IPS-20b (cell line): ENCODE measurements around the gene OR1F1.
"Not testable (repeated sequence)": the region's sequence is repeated elsewhere in the genome, so short reads cannot be mapped to it uniquely, and the experiment has no call there.

ENCODE experiments used
- H3K27ac ChIP-seq: one replicate; pipeline ENCODE4 v1.5.1; 2013; ENCODE audit warnings: low read length
- H3K27me3 ChIP-seq: 2 replicates; pipeline ENCODE4 v1.6.1; 2013; ENCODE audit warnings: mild to moderate bottlenecking, low read length, inconsistent platforms; ENCODE audit not compliant: insufficient read depth
- H3K36me3 ChIP-seq: 2 replicates; pipeline ENCODE4 v1.6.1; 2013; ENCODE audit warnings: low read depth, mild to moderate bottlenecking, inconsistent platforms, low read length, moderate library complexity; ENCODE audit not compliant: insufficient read depth
- H3K4me1 ChIP-seq: 2 replicates; pipeline ENCODE4 v1.6.1; 2013; ENCODE audit warnings: mild to moderate bottlenecking, control low read depth, inconsistent platforms, low read length, moderate library complexity; ENCODE audit not compliant: insufficient read depth
- H3K4me3 ChIP-seq: 2 replicates; pipeline ENCODE4 v1.5.1; 2013; ENCODE audit warnings: mild to moderate bottlenecking, low read length, inconsistent platforms
- H3K9ac ChIP-seq: 2 replicates; pipeline ENCODE4 v1.6.1; 2013; ENCODE audit warnings: low read depth, mild to moderate bottlenecking, inconsistent platforms, low read length, moderate library complexity
- H3K9me3 ChIP-seq: 2 replicates; pipeline ENCODE4 v1.6.1; 2013; ENCODE audit warnings: mild to moderate bottlenecking, low read depth, low read length, inconsistent platforms; ENCODE audit not compliant: insufficient read depth

The OR1F1 gene

DNA sequence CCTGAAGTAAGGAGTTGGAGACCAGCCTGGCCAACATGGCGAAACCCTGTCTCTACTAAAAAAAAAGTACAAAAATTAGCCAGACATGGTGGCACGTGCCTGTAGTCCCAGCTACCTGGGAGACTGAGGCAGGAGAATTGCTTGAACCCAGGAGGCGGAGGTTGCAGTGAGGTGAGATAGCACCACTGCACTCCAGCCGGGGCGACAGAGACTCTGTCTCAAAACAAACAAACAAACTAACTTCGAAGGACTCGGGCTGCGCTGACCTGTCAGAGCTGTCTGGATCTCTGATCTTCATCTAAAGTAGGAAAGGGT is 5.8 kb upstream of the OR1F1 start:
- not testable (repeated sequence) for H3K27ac ChIP-seq, H3K9me3 ChIP-seq, H3K4me1 ChIP-seq, H3K36me3 ChIP-seq, H3K4me3 ChIP-seq, H3K9ac ChIP-seq
- H3K27me3 ChIP-seq = peaks cover 87% of the 10 kb centered on the region

DNA sequence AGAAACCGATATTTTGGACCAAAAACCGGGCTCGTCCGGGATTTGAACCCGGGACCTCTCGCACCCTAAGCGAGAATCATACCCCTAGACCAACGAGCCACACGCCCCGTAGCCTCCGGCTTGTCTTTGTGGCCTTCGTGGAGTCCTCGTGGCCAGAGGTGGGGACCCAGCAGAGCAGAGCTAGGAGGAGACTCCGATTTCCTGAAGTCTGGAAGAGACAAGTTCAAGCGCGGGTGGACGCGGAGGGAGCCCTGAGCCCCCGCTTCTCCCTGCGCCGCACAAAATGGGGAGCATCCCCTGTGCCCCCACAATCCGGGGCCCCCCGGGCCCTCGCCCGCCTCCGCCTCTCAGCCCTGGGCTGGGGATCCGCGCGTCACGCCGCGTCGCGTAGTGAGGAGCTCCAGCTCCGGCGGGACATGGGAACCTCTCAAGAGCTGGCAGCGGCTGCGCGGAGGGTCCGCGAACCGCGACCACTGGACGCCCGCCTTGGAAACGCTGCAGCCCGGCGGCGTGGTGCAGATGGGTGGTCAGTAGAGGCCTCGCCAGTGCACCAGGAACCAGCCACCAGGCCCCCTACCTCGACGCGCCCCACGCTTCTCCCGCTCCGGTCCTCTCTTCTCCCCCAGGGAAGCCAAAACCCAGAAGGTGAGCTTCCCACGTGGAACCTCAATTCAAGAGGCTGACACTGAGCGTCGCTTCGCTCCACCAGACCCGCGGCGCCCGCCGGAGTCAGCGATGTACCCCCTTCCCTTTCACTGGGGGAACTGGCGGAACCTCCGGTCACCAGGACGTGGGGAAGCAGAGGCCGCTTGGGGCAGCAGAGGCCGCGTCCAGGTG is 5.2 kb upstream of the OR1F1 start:
- no peaks in the 10 kb centered on the region for H3K36me3 ChIP-seq
- peaks cover 87% of the 10 kb centered on the region for H3K27me3 ChIP-seq
- H3K9ac ChIP-seq = no peak overlapping the region
- peak overlapping the region; percentile 75 for H3K4me3 ChIP-seq
- no peaks in the 10 kb centered on the region for H3K9me3 ChIP-seq
- H3K4me1 ChIP-seq = no peaks in the 10 kb centered on the region
- H3K27ac ChIP-seq = no peak overlapping the region

DNA sequence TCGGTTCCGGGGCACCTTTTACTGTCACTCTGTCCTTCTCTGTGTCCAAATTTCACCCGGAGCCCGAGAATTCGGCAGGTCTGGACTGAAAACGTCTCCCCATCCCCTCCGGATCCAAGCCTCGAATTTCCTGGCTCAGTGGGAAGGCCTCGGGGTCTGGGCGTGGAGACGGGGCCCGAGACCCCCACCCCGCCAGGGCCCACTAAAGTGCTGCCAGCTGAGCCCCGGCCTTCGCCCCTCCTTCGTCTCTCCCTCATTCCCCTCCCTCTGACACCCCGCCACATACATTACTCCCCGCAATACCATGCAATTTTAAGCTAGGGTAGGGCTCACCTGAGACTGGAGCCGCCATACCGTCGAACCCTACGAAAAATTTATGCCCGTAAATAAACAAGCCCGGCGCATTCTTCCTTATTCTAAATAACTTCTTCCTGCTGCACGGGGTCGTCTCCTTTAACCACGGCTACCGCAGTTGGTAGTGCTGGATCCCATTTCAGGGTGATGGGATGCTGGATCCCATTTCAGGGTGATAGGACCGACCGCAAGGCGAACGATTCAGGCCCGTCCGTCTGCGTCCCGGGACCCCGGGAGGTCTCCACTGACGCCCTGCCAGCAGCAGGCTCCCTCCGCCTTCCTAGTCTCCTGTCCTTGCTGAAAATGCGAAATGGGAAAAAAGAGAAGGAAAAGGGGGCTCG is 4.4 kb upstream of the OR1F1 start:
- peaks cover 87% of the 10 kb centered on the region for H3K27me3 ChIP-seq
- peak overlapping the region; percentile 75 for H3K4me3 ChIP-seq

DNA sequence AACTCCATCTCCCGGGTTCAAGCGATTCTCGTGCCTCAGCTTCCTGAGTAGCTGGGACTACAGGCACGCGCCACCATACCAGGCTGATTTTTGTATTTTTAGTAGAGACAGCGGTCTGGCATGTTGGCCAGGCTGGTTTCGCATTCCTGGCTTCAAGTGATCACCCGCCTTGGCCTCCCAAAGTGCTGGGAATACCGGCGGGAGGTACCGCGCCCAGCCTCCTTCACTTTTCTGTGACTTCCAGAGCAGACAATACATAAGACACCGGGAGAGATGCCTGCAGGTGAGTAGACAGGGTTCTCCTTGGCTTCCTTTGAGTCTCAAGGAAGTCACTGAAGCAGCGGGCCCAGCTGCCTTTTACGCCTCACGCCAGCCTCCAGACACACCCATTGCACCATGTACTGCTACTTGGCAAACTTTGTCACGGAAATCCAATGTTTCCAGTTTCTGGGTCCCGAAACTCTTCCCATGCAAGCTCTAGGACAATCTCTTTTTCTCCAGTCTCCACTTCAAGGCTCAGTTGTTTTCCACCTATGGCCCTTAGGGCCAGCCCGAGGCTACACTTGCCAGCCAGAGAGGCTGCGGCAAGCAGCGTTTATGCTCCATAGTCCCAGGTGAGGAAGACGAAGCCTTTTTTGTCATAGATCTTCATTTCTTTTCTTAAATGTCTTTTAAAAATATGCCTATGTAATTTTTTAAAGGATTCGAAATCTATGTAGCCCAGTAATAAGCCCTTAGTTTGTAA is 886 bp upstream of the OR1F1 start:
- no peaks in the 10 kb centered on the region for H3K36me3 ChIP-seq
- H3K9me3 ChIP-seq = no peaks in the 10 kb centered on the region
- H3K4me3 ChIP-seq = peak overlapping the region; percentile 48
- no peak overlapping the region for H3K9ac ChIP-seq
- H3K27me3 ChIP-seq = peaks cover 90% of the 10 kb centered on the region
- H3K4me1 ChIP-seq = no peaks in the 10 kb centered on the region
- no peak overlapping the region for H3K27ac ChIP-seq

More for the DNA sequence above, 4.4 kb upstream of the OR1F1 start:
- Histone ChIP-seq H3K9ac (no peak overlapping the region), H3K36me3 (no peaks in the 10 kb centered on the region), H3K27ac (no peak overlapping the region), H3K4me1 (no peaks in the 10 kb centered on the region), H3K9me3 (no peaks in the 10 kb centered on the region)

DNA sequence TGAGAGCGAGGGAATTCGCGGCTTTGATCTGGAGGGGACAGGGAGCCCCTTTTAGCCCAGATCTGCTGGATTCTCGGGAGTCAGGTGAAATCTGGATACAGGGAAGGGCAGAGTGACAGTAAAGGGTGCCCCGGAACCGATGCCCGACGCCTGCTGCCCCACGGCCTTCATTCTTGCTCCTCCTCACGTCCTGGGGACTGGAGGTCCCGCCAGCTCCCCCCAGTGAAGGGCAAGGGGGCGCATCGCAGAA is 596 bp downstream of the OR1F1 start:
- H3K4me3 ChIP-seq = peak overlapping the region; percentile 91

DNA sequence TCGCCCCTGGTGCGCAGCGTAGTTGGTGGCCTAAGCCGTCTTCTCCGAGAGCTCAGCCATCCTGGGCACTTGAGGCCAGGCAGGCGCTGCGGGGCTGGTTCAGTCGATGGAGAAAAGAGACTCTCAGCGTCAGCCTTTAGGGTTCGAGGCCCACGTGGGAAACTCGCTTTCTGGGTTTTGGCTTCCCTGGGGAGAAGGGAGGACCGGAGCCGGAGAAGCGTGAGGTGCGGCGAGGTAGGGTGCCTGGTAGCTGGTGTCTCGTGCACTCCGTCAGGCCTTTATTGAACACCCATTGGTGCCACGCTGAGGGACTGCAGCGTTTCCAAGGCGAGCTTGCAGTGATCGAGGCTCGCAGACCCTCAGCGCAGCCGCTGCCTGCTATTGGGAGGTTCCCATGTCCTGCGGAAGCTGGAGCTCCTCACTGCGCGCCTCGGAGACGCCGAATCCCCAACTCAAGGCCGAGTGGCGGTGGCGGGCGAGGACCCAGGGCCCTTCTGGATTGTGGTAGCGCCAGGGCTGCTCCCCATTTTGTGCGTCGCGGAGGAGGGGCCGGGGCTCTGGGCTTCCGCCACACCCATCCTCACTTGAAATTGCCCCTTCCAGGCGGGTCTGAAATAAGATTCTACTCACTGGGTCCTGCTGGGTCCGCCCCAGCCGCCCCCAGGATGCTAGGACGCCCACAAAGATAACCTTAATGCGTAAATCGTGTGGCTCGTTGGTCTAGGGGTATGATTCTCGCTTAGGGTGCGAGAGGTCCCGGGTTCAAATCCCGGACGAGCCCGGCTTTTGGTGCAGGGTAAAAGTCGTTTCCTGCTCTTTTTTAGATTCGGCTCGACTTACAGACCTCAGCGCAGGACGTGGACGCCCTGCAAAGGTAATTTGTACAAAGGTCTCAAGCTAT is 1.2 kb downstream of the OR1F1 start:
- H3K27ac ChIP-seq = no peak overlapping the region
- H3K4me3 ChIP-seq = peak overlapping the region; percentile 91
- peak overlapping the region; percentile 68; the same call in 1 of the 2 replicates for H3K9ac ChIP-seq
- H3K36me3 ChIP-seq = no peaks in the 10 kb centered on the region
- peaks cover 78% of the 10 kb centered on the region for H3K27me3 ChIP-seq
- H3K4me1 ChIP-seq = no peaks in the 10 kb centered on the region
- H3K9me3 ChIP-seq = no peaks in the 10 kb centered on the region

More for the DNA sequence above, 596 bp downstream of the OR1F1 start:
- Histone ChIP-seq H3K27ac (no peak overlapping the region), H3K9me3 (no peaks in the 10 kb centered on the region), H3K4me1 (no peaks in the 10 kb centered on the region), H3K27me3 (peaks cover 79% of the 10 kb centered on the region), H3K36me3 (no peaks in the 10 kb centered on the region), H3K9ac (peak overlapping the region; percentile 68; the same call in 1 of the 2 replicates)

DNA sequence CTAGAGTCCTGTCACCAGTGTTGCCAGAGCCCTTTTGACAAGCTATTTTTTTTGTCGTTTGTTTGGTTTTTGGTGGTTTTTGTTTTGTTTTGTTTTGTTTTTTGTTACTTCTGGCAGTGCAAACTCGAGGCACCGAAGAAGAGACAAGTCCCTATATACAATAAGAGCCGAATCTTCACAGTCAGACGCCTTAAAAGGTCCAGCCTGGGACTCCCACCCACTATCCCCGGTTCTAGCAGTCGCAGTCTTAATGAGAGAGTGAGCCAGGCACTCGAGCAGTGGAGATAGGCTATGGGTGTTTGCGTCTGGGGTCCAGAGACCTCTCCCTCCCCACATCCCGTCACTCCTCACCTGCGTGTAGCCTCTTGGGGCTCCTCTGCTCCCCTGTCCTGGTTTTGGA is 1.9 kb downstream of the OR1F1 start:
- Histone ChIP-seq H3K27ac (no peak overlapping the region), H3K36me3 (no peaks in the 10 kb centered on the region), H3K4me1 (no peaks in the 10 kb centered on the region), H3K9ac (no peak overlapping the region), H3K4me3 (peak overlapping the region; percentile 91), H3K9me3 (no peaks in the 10 kb centered on the region), H3K27me3 (peaks cover 72% of the 10 kb centered on the region)

DNA sequence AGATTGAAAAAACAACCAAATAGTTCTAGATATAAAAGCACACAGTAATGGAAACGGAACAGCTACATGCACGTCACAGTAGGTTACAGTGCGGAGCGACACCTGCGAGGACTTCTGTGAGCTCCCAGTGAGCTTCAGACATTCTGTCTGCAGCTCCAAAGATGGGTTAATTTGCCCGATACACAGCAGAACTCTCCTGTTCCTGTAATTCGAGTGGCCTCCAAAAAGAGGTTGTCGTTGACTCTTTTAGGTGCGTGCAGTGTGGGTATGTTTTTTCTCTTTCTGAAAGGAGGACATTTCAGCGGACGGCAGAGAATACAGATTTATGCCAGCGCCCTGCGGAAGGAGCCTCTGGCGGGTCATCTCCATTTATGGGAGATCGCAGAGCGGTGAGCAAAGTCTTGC is 2.9 kb downstream of the OR1F1 start:
- Histone ChIP-seq H3K27ac (no peak overlapping the region), H3K36me3 (no peaks in the 10 kb centered on the region), H3K9me3 (no peaks in the 10 kb centered on the region), H3K27me3 (peaks cover 67% of the 10 kb centered on the region), H3K4me1 (no peaks in the 10 kb centered on the region), H3K4me3 (peak overlapping the region; percentile 69), H3K9ac (no peak overlapping the region)

DNA sequence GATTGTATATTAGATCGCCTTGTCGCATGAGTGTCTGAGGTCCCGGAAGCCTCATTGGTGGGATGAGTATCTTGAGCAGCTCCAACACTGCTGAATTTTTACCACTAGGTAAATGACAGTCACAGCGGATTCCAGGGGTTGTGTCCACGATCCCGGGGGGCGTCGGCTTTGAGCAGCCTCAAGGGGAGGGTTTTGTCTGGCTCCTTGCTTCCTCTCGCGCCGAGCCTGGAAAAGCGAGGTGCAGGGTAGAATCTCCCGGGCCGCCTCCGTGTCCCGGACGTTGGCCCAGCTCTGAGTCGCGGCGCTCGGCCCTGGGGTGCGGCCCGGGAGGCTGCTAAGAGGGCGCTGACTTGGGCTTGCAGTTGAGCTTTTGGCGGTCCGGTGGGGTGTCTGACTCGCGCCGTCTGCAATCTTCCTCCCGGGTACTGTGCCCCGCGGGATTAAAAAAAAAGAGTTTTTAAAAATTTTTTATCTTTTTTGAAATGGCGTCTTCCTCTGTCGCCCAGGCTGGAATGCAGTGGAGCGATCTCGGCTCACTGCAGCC is 4.5 kb downstream of the OR1F1 start:
- no peaks in the 10 kb centered on the region for H3K36me3 ChIP-seq
- H3K27ac ChIP-seq = no peak overlapping the region
- no peaks in the 10 kb centered on the region for H3K4me1 ChIP-seq
- no peak overlapping the region for H3K4me3 ChIP-seq
- H3K9ac ChIP-seq = no peak overlapping the region
- peaks cover 52% of the 10 kb centered on the region for H3K27me3 ChIP-seq
- H3K9me3 ChIP-seq = no peaks in the 10 kb centered on the region

DNA sequence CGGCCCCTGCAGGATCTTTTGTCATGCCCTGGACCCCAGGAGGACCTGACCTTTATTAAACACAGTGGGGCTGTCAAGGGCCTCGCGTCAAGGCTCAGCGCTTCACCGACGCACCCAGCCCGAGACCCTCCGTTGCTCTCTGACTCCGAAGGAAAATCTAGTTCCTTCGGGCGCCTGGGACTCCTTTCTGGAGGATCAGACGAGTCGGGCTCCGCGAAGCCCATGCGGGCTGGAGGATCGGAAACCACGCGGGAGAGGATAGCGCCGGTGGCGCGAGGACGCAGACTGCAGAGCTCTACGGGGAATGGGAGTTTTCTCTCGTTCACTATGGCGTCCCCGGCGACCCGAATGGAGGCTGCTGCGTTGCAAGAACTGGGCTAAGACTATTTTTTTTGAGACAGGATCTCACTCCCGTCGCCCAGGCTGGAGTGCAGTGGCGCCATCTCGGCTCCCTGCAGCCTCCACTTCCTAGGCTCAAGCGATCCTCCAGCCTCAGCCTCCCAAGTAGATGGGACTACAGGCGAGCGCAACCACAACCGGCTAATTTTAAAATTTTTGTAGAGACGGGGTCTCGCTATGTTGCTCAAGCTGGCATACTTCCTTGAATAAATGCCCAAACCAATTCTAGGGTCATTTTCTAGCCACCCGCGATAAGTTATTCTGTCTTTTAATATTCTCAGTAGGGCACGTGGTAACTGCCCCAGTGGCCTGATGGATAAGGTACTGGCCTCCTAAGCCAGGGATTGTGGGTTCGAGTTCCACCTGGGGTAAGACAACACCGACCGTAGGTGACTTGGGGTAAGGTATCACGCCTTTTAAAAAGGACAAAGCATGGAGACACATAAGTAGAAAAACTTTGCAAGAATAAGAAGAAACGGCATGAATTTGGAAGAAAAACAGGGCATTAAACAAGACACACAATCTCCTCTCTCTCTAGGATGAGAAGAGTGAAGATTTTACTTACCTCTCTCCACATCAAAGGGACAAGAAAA is 5.5 kb downstream of the OR1F1 start:
- Histone ChIP-seq H3K9ac (no peak overlapping the region), H3K4me3 (no peak overlapping the region), H3K27me3 (peaks cover 51% of the 10 kb centered on the region), H3K4me1 (no peaks in the 10 kb centered on the region), H3K9me3 (no peaks in the 10 kb centered on the region), H3K36me3 (no peaks in the 10 kb centered on the region), H3K27ac (no peak overlapping the region)
